Fibroblast of skin of right quadriceps (primary cell): ENCODE data around the gene NPPB.

Source experiments
- DNase-seq: peaks from one replicate; pipeline ENCODE4 v3.0.0-alpha.2; 2013

Gene NPPB

GRCh38 chr1:11856698-11857097, 2.0 kb downstream of the NPPB start:
- DNase-seq = no peak

- DNase-seq = no peak
Observed at GRCh38 chr1:11855430-11855829, 3.3 kb downstream of the NPPB start.

- no peak for DNase-seq
Observed at GRCh38 chr1:11854519-11854918, 4.2 kb downstream of the NPPB start.

- DNase-seq = no peak
Observed at GRCh38 chr1:11851180-11851579, 7.6 kb downstream of the NPPB start.

GRCh38 chr1:11850156-11850555, 8.6 kb downstream of the NPPB start:
- DNase-seq = no peak

- no peak for DNase-seq
Observed at GRCh38 chr1:11848373-11848700, 10.4 kb downstream of the NPPB start.

- peak; percentile 32 for DNase-seq
Observed at GRCh38 chr1:11847667-11848372, 10.9 kb downstream of the NPPB start, which contains the start of gene NPPA. NPPA (minus strand) TSS chr1:11847783; CDS start chr1:11847684, 99 bp downstream.

- DNase-seq = peak; percentile 16
Observed at GRCh38 chr1:11845641-11846335, 13.0 kb downstream of the NPPB start.

GRCh38 chr1:11842154-11843041, 16.3 kb downstream of the NPPB start:
- peak; percentile 17 for DNase-seq

- DNase-seq = no peak
Observed at GRCh38 chr1:11841245-11842153, 17.2 kb downstream of the NPPB start.

GRCh38 chr1:11839727-11840705, 18.7 kb downstream of the NPPB start:
- no peak for DNase-seq

- DNase-seq = peak; percentile 42
Observed at GRCh38 chr1:11838349-11839272, 20.1 kb downstream of the NPPB start.

- DNase-seq = no peak
Observed at GRCh38 chr1:11837767-11838348, 20.9 kb downstream of the NPPB start.

GRCh38 chr1:11836955-11837766, 21.6 kb downstream of the NPPB start:
- no peak for DNase-seq

- no peak for DNase-seq
Observed at GRCh38 chr1:11835441-11836225, 23.1 kb downstream of the NPPB start.

GRCh38 chr1:11833900-11834299, 24.8 kb downstream of the NPPB start:
- DNase-seq = no peak

GRCh38 chr1:11833497-11833896, 25.2 kb downstream of the NPPB start:
- no peak for DNase-seq
